H1 (cell line): Measurements from ENCODE around the gene RMND5A. TPM values are rescaled to one million over a fixed set of nuclear protein-coding genes. Genes with fewer than 3 reads are reported as not detected.

Source experiments
- ATF2 ChIP-seq: IDR thresholded peaks from 2 replicates; pipeline ENCODE4 v1.6.1; 2012; ENCODE audit warnings: low read length, inconsistent platforms
- BCL11A ChIP-seq, 2 experiments: IDR thresholded peaks; one replicate each; pipeline ENCODE4 v1.6.1; 2011; ENCODE audit warnings: low read depth in 2 of 2, low read length in 2 of 2, mild to moderate bottlenecking in 2 of 2
- CBX8 ChIP-seq: fragments of 300-800, 300-1000 bp; sonication (generic); IDR thresholded peaks from 2 replicates; pipeline ENCODE4 v1.7.1; 2016; ENCODE audit warnings: low read depth, low read length, borderline replicate concordance
- EGR1 ChIP-seq: IDR thresholded peaks from 2 replicates; pipeline ENCODE4 v1.6.1; 2011; ENCODE audit warnings: low read depth, low read length, borderline replicate concordance
- GABPA ChIP-seq: IDR thresholded peaks from 2 replicates; pipeline ENCODE4 v1.6.1; 2011; ENCODE audit warnings: mild to moderate bottlenecking, low read length, moderate library complexity, borderline replicate concordance; ENCODE audit not compliant: insufficient read depth
- HDAC2 ChIP-seq, 2 experiments: fragments of 300-600 bp in 1 of 2; sonication (generic) in 1 of 2; IDR thresholded peaks; 2 replicates each; pipeline ENCODE4 v1.6.1; 2011 to 2012; ENCODE audit warnings: low read depth in 2 of 2, low read length in 2 of 2, mild to moderate bottlenecking in 2 of 2, moderate library complexity in 2 of 2, borderline replicate concordance in 1 of 2, inconsistent platforms in 1 of 2
- KDM1A ChIP-seq: fragments of 200-600, 300-600 bp; sonication (generic); IDR thresholded peaks from 2 replicates; pipeline ENCODE4 v1.7.1; 2016; ENCODE audit warnings: mild to moderate bottlenecking, low read length, borderline replicate concordance
- SP1 ChIP-seq: IDR thresholded peaks from 2 replicates; pipeline ENCODE4 v1.6.1; 2011; ENCODE audit warnings: low read depth, low read length
- SUZ12 ChIP-seq: fragments of 200-600 bp; sonication (generic); IDR thresholded peaks from 2 replicates; pipeline ENCODE4 v1.6.1; 2012; ENCODE audit warnings: mild to moderate bottlenecking, inconsistent platforms, low read length, moderate library complexity, mixed read lengths
- polyA plus RNA-seq, 7 experiments: library from polyadenylated mRNA; depleted of rRNA in 3 of 7; stranded (reverse) in 5 of 7; unstranded in 2 of 7; fragments of >200 nt in 5 of 7; fragments of 200-250 nt in 2 of 7; gene quantifications; 1 replicate in 5 of 7; 2 replicates in 1 of 7; 4 replicates in 1 of 7; pipeline versions ENCODE4 v1.2.1 to v1.2.3, GENCODE V29; 2011 to 2013; ENCODE audit warnings: missing spikeins in 2 of 7, mixed read lengths in 2 of 7
- total RNA-seq: library from RNA; stranded (reverse); fragmentation: NEBNext Ultra II Directional; extraction: Animal tissue kit (Norgen Biotek cat#: 25700); gene quantifications from 2 replicates; pipeline ENCODE4 v1.2.1, GENCODE V29; 2021

RMND5A gene
- total and polyA plus RNA-seq, 2 of the 8 experiments (the other 6 are each of a cell fraction or from before 2014, with no cell fraction given) = 21.0 to 66.2 TPM

DNA sequence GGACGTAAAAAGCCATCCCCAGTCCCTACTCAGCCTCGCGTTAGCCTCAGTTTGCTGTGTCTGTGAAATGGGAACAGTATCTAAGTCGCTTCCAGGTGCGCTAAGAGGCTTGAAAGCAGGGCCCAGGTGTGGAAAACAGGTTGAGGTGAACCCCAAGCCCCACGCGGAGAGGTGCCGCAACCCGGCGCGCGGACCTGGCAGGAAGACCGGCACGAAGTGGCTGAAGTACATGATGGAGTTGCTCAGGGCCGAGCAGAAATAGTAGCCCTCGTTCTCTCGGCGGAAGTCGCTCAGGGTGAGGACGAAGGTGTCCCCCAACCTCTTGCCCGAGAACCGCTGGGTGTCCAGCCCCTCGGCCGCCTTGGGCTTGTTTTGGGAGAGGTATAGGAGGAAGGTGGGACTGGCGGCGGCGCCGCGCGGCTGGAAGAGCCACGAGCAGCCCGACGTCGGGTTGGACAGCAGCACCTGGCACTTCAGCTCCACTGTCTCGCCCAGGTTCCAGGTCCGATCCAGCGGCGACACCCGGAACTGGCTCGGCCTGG lies 70.1 kb downstream of the RMND5A start (continued):
- TF ChIP-seq HDAC2 (IDR thresholded peaks at IDR 0.05; ENCODE audit: borderline replicate concordance in 1 of 2, low read depth in 2 of 2, low read length in 2 of 2) = peak in 1 of 2 experiments; percentile 95; a peak in 1 of 4 replicates
- no peak for TF ChIP-seq EGR1
- no peak for TF ChIP-seq ATF2
- no peak for TF ChIP-seq SP1
- peak; percentile 93 for TF ChIP-seq KDM1A
- TF ChIP-seq SUZ12 = peak; percentile 76
- TF ChIP-seq GABPA = no peak
- no peak for TF ChIP-seq CBX8
- no peak for TF ChIP-seq BCL11A (IDR thresholded peaks at IDR 0.05; ENCODE audit: low read depth in 2 of 2, low read length in 2 of 2)
